Panc1 (cell line): ENCODE data around the gene PTS. TPM values are rescaled to one million over a fixed set of nuclear protein-coding genes. Genes with fewer than 3 reads are reported as not detected.
A peak's percentile ranks its signal among the peaks of the same experiment; 100 is the strongest.

Source experiments
- ATAC-seq: fragments of 200-7000 bp; cut with Tn5 transposase; 2 replicates; pipeline ENCODE4 v1.9.1; 2020; ENCODE audit warnings: mild to moderate bottlenecking, moderate library complexity
- BruUV-seq: library from RNA; stranded (reverse); fragments of 400-500 nt; replicated peaks from 2 replicates; lab custom pipeline; 2021; lab: Mats Ljungman, UMichigan
- CTCF ChIA-PET: fragments of 300-600 bp; sonication (Branson Sonifier 250); formaldehyde crosslinking; loops from one replicate; lab custom pipeline; 2022; ENCODE audit warnings: antibody characterized with exemption; lab: Charles Lee
- POLR2A ChIA-PET: fragments of 300-600 bp; sonication (Branson Sonifier 250); formaldehyde crosslinking; loops from one replicate; lab custom pipeline; 2022; ENCODE audit warnings: antibody characterized with exemption; lab: Charles Lee
- DNase-seq: peaks from one replicate; pipeline ENCODE4 v3.0.0-alpha.2; 2010; ENCODE audit warnings: low read depth, low spot score
- H3K27ac ChIP-seq: 2 replicates; pipeline ENCODE4 v1.5.1; 2011; ENCODE audit warnings: mild to moderate bottlenecking, low read length, inconsistent platforms
- H3K27me3 ChIP-seq: fragments of 200-500 bp; sonication (Bioruptor generic); 2 replicates; pipeline ENCODE4 v1.6.0; 2014; ENCODE audit warnings: low read length, inconsistent platforms; ENCODE audit not compliant: control insufficient read depth, insufficient read depth
- H3K36me3 ChIP-seq: fragments of 200-500 bp; sonication (Bioruptor generic); 2 replicates; pipeline ENCODE4 v1.5.1; 2014; ENCODE audit warnings: inconsistent platforms, mild to moderate bottlenecking, low read length, moderate library complexity; ENCODE audit not compliant: control insufficient read depth, insufficient read depth
- H3K4me1 ChIP-seq: 2 replicates; pipeline ENCODE4 v1.5.1; 2011; ENCODE audit warnings: inconsistent platforms, mild to moderate bottlenecking, low read length, moderate library complexity; ENCODE audit not compliant: control insufficient read depth, insufficient read depth
- H3K4me3 ChIP-seq, 2 experiments: 2 replicates each; pipeline ENCODE4 v1.5.1; 2011 to 2012; ENCODE audit warnings: low read depth in 2 of 2, low read length in 2 of 2, mild to moderate bottlenecking in 2 of 2, inconsistent platforms in 1 of 2, moderate library complexity in 1 of 2
- H3K9me3 ChIP-seq: fragments of 200-500 bp; sonication (Bioruptor generic); 2 replicates; pipeline ENCODE4 v1.5.1; 2014; ENCODE audit warnings: low read depth, mild to moderate bottlenecking, inconsistent platforms, low read length, moderate library complexity; ENCODE audit not compliant: control insufficient read depth, insufficient read depth
- CTCF ChIP-seq: fragments of 450-650 bp; IDR thresholded peaks from 2 replicates; pipeline ENCODE4 v1.5.1; 2017; ENCODE audit warnings: mild to moderate bottlenecking
- POLR2AphosphoS5 ChIP-seq: IDR thresholded peaks from 2 replicates; pipeline ENCODE4 v1.6.1; 2012; ENCODE audit warnings: mild to moderate bottlenecking, low read depth, low read length, moderate library complexity
- SIN3A ChIP-seq: IDR thresholded peaks from 2 replicates; pipeline ENCODE4 v1.6.1; 2012; ENCODE audit warnings: low read depth, mild to moderate bottlenecking, low read length, moderate library complexity, borderline replicate concordance; ENCODE audit not compliant: insufficient read depth
- TCF7L2 ChIP-seq: IDR thresholded peaks from 2 replicates; pipeline ENCODE4 v1.6.1; 2011; ENCODE audit warnings: mild to moderate bottlenecking, low read depth, low read length, inconsistent platforms
- in situ Hi-C: cut with HindIII; loops from 2 replicates; pipeline ENCODE4 v1.10.0; 2016; ENCODE audit warnings: low sequenced_read_pairs, low pct_unique_long_range_greater_than_20kb
- intact Hi-C: fragments of 100-400 bp; cut with micrococcal nuclease; formaldehyde crosslinking; loops from one replicate; pipeline ENCODE4 v1.10.0; 2022; ENCODE audit not compliant: unreplicated experiment
- total RNA-seq: library from RNA; stranded (reverse); gene quantifications from one replicate; pipeline ENCODE4 v1.2.1, GENCODE V29; 2021; ENCODE audit not compliant: unreplicated experiment
- TF ChIP-seq, protein P1 (sequence below), 2 experiments: IDR thresholded peaks; 2 replicates each; pipeline ENCODE4 v1.6.1; 2011 to 2012; ENCODE audit warnings: low read depth in 2 of 2, control low read depth in 1 of 2, low read length in 1 of 2, mild to moderate bottlenecking in 1 of 2, moderate library complexity in 1 of 2; ENCODE audit not compliant: insufficient read depth in 1 of 2

Gene PTS
- total RNA-seq, 1 experiment from 2014 or later: 64.2 TPM

DNA sequence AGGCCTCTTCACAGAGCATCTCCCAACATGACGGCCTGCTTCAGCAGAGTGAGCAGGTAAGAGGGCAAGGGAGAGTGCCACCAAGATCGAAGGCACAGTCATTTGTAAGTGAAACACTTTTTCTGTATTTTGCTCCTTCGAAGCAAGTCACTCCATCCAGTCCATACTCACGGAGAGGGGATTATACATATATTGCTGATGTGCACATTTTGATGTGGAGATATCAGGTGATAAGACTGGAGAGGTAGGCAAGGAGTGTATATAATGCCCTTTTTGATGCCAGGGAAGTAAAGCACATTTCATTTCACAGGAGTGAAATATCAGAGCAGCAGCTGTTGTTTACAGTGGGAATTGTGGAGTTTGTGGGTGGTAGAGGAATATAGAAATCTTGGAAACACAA lies 11.2 kb downstream of the PTS start:
- Histone ChIP-seq H3K27ac (peak overlapping the region; percentile 44; the same call in 1 of the 2 replicates), H3K4me1 (peaks cover 3% of the 10 kb centered on the region), H3K27me3 (no peaks in the 10 kb centered on the region), H3K4me3 (no peak overlapping the region), H3K36me3 (peaks cover 17% of the 10 kb centered on the region), H3K9me3 (no peaks in the 10 kb centered on the region)
- ATAC-seq (no peak), DNase-seq (no peak)
- in situ Hi-C loops: no loop called here
- POLR2A ChIA-PET: no interaction called here
- intact Hi-C loops: no loop called here
- TF ChIP-seq POLR2AphosphoS5 (no peak), SIN3A (no peak), TCF7L2 (no peak), CTCF (no peak)
- TF ChIP-seq, protein P1, sequence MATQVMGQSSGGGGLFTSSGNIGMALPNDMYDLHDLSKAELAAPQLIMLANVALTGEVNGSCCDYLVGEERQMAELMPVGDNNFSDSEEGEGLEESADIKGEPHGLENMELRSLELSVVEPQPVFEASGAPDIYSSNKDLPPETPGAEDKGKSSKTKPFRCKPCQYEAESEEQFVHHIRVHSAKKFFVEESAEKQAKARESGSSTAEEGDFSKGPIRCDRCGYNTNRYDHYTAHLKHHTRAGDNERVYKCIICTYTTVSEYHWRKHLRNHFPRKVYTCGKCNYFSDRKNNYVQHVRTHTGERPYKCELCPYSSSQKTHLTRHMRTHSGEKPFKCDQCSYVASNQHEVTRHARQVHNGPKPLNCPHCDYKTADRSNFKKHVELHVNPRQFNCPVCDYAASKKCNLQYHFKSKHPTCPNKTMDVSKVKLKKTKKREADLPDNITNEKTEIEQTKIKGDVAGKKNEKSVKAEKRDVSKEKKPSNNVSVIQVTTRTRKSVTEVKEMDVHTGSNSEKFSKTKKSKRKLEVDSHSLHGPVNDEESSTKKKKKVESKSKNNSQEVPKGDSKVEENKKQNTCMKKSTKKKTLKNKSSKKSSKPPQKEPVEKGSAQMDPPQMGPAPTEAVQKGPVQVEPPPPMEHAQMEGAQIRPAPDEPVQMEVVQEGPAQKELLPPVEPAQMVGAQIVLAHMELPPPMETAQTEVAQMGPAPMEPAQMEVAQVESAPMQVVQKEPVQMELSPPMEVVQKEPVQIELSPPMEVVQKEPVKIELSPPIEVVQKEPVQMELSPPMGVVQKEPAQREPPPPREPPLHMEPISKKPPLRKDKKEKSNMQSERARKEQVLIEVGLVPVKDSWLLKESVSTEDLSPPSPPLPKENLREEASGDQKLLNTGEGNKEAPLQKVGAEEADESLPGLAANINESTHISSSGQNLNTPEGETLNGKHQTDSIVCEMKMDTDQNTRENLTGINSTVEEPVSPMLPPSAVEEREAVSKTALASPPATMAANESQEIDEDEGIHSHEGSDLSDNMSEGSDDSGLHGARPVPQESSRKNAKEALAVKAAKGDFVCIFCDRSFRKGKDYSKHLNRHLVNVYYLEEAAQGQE (IDR thresholded peaks at IDR 0.05; ENCODE audit: insufficient read depth in 1 of 2, low read depth in 2 of 2, low read length in 1 of 2): no peak
- BruUV-seq: no TSS peak
- CTCF ChIA-PET: no interaction called here

DNA sequence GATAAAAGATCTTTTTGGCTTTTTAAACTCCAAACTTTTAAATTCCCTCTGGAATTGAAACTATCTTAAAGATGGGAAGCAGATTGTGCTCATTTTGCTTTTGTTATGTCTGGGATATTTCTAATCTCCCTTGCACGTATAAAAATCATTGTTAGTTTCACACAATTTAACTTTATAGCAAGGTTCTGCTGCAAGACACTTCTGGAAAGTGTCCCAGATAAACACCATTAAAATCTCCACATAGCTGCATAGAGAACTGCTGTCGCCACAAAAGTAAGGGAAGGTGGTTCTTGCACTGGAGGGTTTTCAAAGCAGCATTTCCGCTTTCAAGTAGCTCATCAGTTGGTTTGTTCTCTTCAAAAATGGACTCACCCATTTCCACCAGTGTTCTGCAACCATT lies 11.8 kb downstream of the PTS start:
- Histone ChIP-seq H3K27me3 (no peaks in the 10 kb centered on the region), H3K27ac (no peak overlapping the region), H3K4me1 (peaks cover 3% of the 10 kb centered on the region), H3K9me3 (no peaks in the 10 kb centered on the region), H3K4me3 (no peak overlapping the region), H3K36me3 (peaks cover 16% of the 10 kb centered on the region)
- in situ Hi-C loops: no loop called here
- ATAC-seq: peak; percentile 56; the same call in 1 of the 2 replicates
- TF ChIP-seq TCF7L2 (peak; percentile 75; the same call in 1 of the 2 replicates), POLR2AphosphoS5 (no peak; the same call in 1 of the 2 replicates)
- POLR2A ChIA-PET: no interaction called here
- BruUV-seq: no TSS peak
- CTCF ChIA-PET: no interaction called here
- DNase-seq: no peak
- intact Hi-C loops: no loop called here

GRCh38 chr11:112241486-112241885 lies 15.3 kb downstream of the PTS start:
- DNase-seq: no peak
- CTCF ChIA-PET: no interaction called here
- intact Hi-C loops: no loop called here

More at GRCh38 chr11:112241486-112241885, 15.3 kb downstream of the PTS start:
- Histone ChIP-seq H3K4me3 (no peak overlapping the region), H3K9me3 (no peaks in the 10 kb centered on the region), H3K4me1 (peaks cover 3% of the 10 kb centered on the region), H3K27ac (no peak overlapping the region), H3K27me3 (no peaks in the 10 kb centered on the region), H3K36me3 (peaks cover 1% of the 10 kb centered on the region)
- TF ChIP-seq SIN3A: no peak
- no peak for TF ChIP-seq TCF7L2
- no peak for TF ChIP-seq CTCF
- TF ChIP-seq POLR2AphosphoS5: no peak
- TF ChIP-seq, protein P1 (IDR thresholded peaks at IDR 0.05; ENCODE audit: insufficient read depth in 1 of 2, low read depth in 2 of 2, low read length in 1 of 2): no peak
- POLR2A ChIA-PET: no interaction called here
- BruUV-seq: no TSS peak
- in situ Hi-C loops: no loop called here
- ATAC-seq: 0 out of 2 replicates have a peak, but pooled peaks have one; percentile 51
